HG03469 (cell line): ENCODE results near the gene CLEC9A.

Experiments
- ATAC-seq: cut with Tn5 transposase; IDR thresholded peaks from one replicate; pipeline ENCODE4 v1.9.1; 2021; ENCODE audit warnings: mild to moderate bottlenecking, moderate library complexity, moderate number of reproducible peaks; ENCODE audit not compliant: unreplicated experiment

CLEC9A gene

DNA sequence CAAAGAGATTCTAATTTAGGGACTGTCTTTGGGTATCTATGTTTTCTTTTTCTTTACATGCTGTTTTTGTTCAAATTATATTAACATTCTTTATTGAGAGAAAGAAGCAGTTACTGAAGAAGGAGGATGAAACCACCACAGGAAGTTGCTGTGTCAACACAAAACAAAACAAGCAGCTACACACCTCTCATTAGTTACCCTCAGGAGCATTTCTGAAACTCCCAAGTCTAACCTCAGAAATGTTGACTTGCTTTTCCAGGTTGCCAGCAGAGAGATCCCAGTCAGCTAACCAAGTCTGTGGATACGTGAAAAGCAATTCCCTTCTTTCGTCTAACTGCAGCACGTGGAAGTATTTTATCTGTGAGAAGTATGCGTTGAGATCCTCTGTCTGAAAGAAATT, 34.8 kb downstream of the CLEC9A start:
- ATAC-seq, result no peak

- no peak for ATAC-seq
Observed at GRCh38 chr12:10067264-10067663, 36.8 kb downstream of the CLEC9A start.

GRCh38 chr12:10067942-10068341, 37.5 kb downstream of the CLEC9A start:
- no peak for ATAC-seq

DNA sequence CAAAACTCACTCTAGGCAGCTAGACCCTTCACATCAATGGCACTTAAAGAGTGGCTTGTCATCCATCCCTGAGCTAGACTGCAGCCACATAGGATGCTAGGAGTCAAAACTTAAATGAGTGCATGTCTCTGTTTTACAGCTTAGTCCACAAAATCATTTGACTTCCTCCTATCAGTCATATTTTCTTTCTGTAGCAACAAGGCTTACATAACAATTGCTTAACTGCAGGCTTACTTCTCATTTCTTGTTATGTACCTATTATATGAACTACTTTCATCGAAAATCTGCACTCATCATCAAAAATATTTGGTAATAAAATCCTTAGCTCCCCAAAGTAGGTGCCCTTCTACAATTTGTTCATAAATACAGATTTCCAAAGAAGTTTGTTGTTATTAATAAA, 38.2 kb downstream of the CLEC9A start:
- ATAC-seq, result no peak

- no peak for ATAC-seq
Observed at GRCh38 chr12:10069099-10069498, 38.6 kb downstream of the CLEC9A start.

DNA sequence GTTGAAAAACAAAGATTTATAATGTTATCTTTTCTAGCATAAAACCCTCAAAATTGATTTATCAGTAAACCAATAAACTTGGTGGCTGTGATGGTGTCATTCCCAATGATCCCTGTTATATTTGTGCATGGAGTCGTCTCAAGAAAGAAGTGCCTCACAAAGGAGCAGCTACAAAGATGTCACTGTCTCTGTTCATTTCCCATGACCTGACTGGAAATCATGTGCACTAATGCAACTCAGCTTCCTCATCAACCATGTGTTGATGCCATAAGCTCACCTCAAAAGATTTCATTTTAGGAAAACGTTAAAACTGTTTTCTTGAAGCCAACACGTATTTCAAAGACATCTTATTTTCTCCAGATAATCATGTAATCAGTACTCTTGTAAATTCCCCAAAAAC, 39.5 kb downstream of the CLEC9A start:
- no peak for ATAC-seq

DNA sequence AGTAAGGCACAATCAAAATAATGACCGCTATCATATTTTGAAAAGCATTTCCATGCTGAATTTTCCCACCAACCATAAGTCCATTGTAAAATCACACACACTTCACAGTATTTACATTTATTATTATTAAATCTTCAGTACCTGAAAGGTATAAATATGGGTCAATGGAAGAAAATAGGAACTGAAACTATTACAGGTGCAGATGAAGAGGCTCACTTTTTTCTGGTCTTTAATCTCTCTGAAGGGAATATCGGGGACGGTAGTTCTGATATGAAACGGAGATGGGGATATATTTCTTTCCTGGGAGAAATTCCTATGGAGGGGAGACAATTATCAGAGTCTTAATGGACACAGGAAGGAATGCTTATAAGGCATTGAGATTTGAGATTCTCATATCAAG, 39.9 kb downstream of the CLEC9A start:
- ATAC-seq, result no peak

DNA sequence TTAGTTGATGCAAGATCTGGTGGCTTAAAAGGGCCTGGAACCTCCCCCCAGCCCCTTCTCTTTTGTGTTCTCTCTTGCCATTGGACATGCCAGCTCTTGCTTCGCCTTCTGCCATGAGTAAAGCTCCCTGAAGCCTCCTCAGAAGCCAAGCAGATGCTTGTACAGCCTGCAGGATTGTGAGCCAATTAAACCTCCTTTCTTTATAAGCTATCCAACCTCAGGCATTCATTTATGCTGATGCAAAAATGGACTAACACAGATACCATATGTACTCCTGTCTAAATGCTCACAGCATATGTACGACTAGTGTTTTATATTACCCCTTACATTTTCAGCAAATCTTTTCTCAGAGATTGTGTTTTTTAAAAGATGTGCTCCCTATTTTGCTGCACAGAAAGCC, 41.6 kb downstream of the CLEC9A start:
- no peak for ATAC-seq

GRCh38 chr12:10073261-10073660, 42.8 kb downstream of the CLEC9A start:
- ATAC-seq, result no peak

DNA sequence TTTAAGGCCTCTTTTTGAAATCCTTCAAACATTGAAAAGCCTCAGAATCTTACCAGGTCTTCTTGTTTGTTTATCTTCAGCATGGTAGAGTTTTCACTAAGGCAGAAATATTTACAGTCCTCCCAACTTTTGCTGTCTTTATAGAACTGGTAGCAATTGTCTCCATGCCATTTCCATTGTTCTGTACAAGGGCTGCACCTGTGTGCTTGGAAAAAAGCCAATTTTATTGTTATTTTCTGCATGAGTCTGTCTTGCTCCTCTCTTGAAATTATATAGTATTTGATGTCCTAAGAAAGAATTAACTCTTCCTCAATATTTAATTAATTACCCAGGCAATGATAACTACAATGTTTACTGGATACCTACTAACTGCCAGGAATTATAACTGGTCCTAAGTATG, 45.0 kb downstream of the CLEC9A start:
- no peak for ATAC-seq

DNA sequence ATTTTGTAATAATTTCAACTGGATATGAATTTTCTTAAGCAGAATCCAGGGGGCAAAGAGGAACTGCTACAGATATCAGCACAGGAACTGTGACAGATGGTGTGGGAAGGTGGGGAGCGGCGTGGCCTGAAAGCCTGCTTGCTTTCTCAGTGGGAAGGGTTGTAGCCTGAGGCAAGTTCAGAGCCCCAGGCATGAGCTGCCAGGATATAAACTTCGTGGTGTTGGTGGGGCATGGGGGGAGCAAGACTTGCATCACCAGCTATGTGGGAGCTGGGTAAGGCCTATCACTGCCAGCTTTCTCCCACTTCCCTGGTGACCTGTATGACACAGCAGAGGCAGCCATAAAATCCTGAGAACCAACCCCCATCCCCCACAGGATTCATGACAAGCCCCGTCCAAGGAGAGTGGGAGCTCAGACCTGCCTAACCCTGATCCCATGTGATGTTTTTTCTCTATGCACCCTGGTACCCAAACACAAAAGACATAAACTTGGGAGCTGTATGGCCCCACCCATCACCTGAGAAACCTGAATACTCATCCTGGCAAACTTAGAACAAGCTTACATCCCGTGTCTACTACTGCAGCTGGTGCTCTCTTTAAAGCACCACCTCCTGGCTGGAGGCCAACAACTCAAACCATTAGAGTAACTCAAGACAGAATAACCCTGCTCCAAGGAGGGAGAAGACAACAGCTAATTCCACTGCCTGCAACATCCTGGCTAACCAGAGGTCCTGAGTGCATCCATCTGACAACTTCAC, 51.8 kb downstream of the CLEC9A start:
- no peak for ATAC-seq

- no peak for ATAC-seq
Observed at GRCh38 chr12:10084733-10085132, 54.3 kb downstream of the CLEC9A start.

GRCh38 chr12:10086387-10086786, 55.9 kb downstream of the CLEC9A start:
- ATAC-seq, result no peak

DNA sequence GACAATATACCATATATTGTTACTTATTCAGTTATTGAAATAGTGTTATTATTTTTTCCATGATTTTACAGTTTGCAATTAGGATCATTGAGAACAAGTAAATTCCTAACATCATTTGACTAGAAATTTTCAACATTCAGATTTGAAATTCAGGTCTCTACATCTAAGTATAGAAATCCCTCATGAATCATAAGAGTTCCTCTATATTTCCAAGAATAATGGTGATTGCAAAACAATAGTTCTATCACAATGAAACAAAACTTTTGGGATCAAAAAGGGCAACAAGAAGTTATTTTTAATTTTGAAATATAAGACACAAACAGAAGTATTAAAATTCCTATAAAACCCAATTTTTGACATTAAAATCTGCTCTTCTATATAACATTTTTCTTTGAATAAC, 57.5 kb downstream of the CLEC9A start:
- no peak for ATAC-seq

GRCh38 chr12:10088955-10089900, 58.7 kb downstream of the CLEC9A start:
- no peak for ATAC-seq

DNA sequence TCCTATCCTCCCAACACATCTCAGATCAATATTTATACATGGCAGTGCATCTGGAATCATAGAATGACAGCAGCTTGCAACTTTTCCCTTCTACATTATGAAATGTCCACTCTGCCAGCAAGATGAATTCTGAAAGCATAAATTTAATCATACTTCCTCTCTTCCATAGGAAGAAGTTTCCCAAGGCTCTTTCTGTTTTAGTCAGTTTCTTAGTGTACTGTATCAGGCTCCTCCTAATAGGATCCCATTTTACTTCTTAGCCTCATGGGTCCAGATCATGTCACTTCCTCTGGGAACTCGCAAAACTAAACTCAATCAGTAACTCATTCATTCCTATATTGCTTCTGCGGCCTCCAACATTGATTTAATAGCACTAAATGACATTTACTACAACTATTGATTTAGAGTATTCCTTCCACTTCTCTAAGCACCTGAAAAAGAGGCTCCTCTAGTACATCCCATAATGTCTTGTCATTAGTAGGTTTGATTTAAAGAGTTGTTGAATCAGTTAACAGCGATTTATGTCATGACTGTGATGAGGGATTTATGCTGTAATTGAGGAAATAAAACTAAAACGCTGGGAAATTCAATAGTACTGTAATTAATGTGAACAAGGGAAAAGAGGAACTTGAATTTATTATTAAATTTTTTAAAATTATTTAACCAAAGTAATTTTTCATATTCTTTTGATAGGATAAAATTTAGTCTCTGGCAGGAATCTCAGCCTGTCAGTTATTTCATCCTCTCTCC, 64.3 kb downstream of the CLEC9A start:
- no peak for ATAC-seq

- no peak for ATAC-seq
Observed at GRCh38 chr12:10095971-10096370, 65.5 kb downstream of the CLEC9A start.

GRCh38 chr12:10097521-10097920, 67.0 kb downstream of the CLEC9A start:
- no peak for ATAC-seq

DNA sequence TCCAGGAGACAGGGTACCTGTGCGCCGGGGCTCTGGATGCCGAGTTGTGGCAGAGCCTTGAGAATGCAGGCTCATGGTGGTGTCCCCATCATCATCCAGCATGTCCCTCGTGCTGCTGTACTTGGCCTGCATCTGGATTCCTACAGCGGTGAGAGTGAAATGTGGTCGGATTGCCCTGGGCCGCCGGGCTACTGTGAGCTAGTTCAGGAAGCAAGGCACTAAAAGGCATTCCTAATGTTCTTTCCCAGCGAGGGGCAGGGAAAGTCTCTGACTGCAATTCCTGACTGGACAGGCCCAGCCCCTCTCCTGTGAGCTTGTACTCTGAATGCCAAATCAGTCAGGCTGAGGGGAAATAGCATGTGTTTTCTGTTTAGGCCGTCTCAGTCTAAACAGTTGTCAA, 68.3 kb downstream of the CLEC9A start, which contains the start of gene CLEC1A:
Gene CLEC1A, minus strand, starts transcription at position 195 of the 400 bp plus-strand sequence. Its CDS starts 63 bp downstream, at position 132.
- no peak for ATAC-seq

GRCh38 chr12:10101042-10101579, 70.6 kb downstream of the CLEC9A start:
- ATAC-seq, result no peak

DNA sequence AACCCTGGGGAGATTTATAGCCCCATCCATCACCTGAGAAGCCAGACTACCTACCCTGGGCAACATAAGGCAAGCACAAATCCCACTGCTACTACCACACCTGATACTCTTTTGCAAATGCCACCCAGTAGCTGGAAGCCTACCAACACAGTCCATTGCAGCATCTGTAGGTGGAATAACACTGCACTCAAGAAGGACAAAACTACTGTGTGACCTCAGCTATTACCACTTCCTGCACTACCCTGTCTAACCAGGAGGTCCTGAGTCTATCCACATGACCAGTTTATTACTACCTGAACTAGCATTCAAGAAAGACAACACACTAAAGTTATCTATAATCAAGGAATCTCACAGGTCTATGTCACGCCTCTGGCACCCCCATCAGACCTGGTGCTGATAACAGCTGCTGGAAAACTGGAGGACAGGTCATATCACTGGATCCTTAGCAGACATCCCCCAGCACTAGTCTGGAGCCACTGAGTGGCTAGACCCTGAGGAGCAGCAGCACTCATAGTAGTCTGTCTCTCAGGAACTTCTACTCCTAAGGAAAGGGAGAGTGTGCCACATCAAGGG, 71.3 kb downstream of the CLEC9A start:
- no peak for ATAC-seq
